Karpas-422 (cell line): Measurements from ENCODE around the gene MRPL58. TPM values are rescaled to one million over a fixed set of nuclear protein-coding genes. Genes with fewer than 3 reads are reported as not detected.
"Not testable (repeated sequence)": the region's sequence is repeated elsewhere in the genome, so short reads cannot be mapped to it uniquely, and the experiment has no call there.

Experiments
- DNase-seq: peaks from one replicate; pipeline ENCODE4 v3.0.0-alpha.2; 2015
- H2AFZ ChIP-seq: fragments of 200-600 bp; sonication (generic); 2 replicates; pipeline ENCODE4 v1.6.1; 2014; ENCODE audit warnings: antibody characterized with exemption, low read length, mixed read lengths
- H3K27ac ChIP-seq: fragments of 200-600 bp; sonication (generic); 2 replicates; pipeline ENCODE4 v1.5.1; 2014; ENCODE audit warnings: mild to moderate bottlenecking, low read length, moderate library complexity
- H3K27me3 ChIP-seq: fragments of 200-600 bp; sonication (generic); 2 replicates; pipeline ENCODE4 v1.6.1; 2014; ENCODE audit warnings: low read length, mixed read lengths
- H3K36me3 ChIP-seq: fragments of 200-600 bp; sonication (generic); 2 replicates; pipeline ENCODE4 v1.6.1; 2014; ENCODE audit warnings: low read length, mixed read lengths; ENCODE audit not compliant: insufficient read depth
- H3K4me1 ChIP-seq: fragments of 200-600 bp; sonication (generic); 2 replicates; pipeline ENCODE4 v1.6.1; 2014; ENCODE audit warnings: mild to moderate bottlenecking, low read length, mixed read lengths
- H3K4me2 ChIP-seq: fragments of 200-600 bp; sonication (generic); 2 replicates; pipeline ENCODE4 v1.6.1; 2014; ENCODE audit warnings: low read length, low read depth, mild to moderate bottlenecking; ENCODE audit not compliant: poor library complexity, severe bottlenecking
- H3K4me3 ChIP-seq: fragments of 200-600 bp; sonication (generic); 2 replicates; pipeline ENCODE4 v1.5.1; 2014; ENCODE audit warnings: mild to moderate bottlenecking, antibody characterized with exemption, low read length, mixed read lengths
- H3K79me2 ChIP-seq: fragments of 200-600 bp; sonication (generic); 2 replicates; pipeline ENCODE4 v1.6.1; 2014; ENCODE audit warnings: mild to moderate bottlenecking, low read length, mixed read lengths
- H3K9ac ChIP-seq: fragments of 200-600 bp; sonication (generic); 2 replicates; pipeline ENCODE4 v1.6.0; 2014; ENCODE audit warnings: low read length
- H3K9me2 ChIP-seq: fragments of 200-600 bp; sonication (generic), shearing (Covaris generic); replicated peaks from 2 replicates; pipeline ENCODE4 v1.6.0; 2014; ENCODE audit warnings: mild to moderate bottlenecking, low read length, moderate library complexity; ENCODE audit not compliant: insufficient read depth
- H3K9me3 ChIP-seq: fragments of 300-700, 200-600 bp; sonication (generic); 2 replicates; pipeline ENCODE4 v1.6.1; 2014; ENCODE audit warnings: low read length, mixed read lengths
- H4K20me1 ChIP-seq: fragments of 200-600 bp; sonication (generic); 2 replicates; pipeline ENCODE4 v1.6.1; 2014; ENCODE audit warnings: mild to moderate bottlenecking, antibody characterized with exemption, low read length, low read depth; ENCODE audit not compliant: insufficient read depth
- total RNA-seq: library from RNA; depleted of rRNA; stranded (reverse); fragments of >200 nt; shearing (Covaris generic); gene quantifications from 2 replicates; pipeline ENCODE4 v1.2.3, GENCODE V29; 2014; ENCODE audit warnings: low replicate concordance

MRPL58 gene
- total RNA-seq, 1 experiment from 2014 or later: 33.8 TPM

DNA sequence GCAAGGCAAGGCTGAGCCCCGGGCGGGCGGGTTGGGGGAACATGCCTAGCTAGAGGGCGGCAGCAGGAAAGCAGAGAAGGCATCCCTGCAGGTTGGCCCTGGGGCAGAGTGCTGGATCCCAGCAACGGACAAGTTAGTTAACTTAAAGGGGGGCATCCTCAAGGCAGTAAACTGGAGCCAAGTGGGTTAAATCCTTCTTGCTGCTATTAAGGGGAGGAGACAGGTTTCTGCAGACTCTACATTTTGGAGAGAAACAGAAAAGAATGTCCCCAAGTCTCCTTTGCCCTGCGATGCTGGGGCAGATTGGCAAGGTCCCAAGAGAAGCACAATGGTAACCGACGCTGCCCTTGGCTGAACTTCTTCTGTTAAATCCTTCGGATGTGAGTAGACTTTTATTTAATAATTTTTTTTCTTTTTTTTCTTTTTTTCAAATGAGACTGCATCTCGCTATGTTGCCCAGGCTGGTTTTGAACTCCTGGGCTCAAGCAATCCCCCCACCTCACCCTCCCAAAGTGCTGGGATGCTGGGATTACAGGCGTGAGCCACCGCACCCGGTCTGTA, 20.3 kb downstream of the MRPL58 start:
- H3K9me3 ChIP-seq: peaks cover 6% of the 10 kb centered on the region
- no peaks in the 10 kb centered on the region for H4K20me1 ChIP-seq
- no peaks in the 10 kb centered on the region for H3K36me3 ChIP-seq
- H3K9me2 ChIP-seq: no peaks in the 10 kb centered on the region
- no peak overlapping the region for H3K9ac ChIP-seq
- H3K27me3 ChIP-seq: no peaks in the 10 kb centered on the region
- H3K4me1 ChIP-seq: peaks cover 32% of the 10 kb centered on the region
- H3K4me2 ChIP-seq: peak overlapping the region; percentile 87
- H3K27ac ChIP-seq: no peak overlapping the region
- H2AFZ ChIP-seq: no peak overlapping the region
- H3K79me2 ChIP-seq: no peaks in the 10 kb centered on the region
- DNase-seq: no peak
- H3K4me3 ChIP-seq: peak overlapping the region; percentile 44; the same call in 1 of the 2 replicates

DNA sequence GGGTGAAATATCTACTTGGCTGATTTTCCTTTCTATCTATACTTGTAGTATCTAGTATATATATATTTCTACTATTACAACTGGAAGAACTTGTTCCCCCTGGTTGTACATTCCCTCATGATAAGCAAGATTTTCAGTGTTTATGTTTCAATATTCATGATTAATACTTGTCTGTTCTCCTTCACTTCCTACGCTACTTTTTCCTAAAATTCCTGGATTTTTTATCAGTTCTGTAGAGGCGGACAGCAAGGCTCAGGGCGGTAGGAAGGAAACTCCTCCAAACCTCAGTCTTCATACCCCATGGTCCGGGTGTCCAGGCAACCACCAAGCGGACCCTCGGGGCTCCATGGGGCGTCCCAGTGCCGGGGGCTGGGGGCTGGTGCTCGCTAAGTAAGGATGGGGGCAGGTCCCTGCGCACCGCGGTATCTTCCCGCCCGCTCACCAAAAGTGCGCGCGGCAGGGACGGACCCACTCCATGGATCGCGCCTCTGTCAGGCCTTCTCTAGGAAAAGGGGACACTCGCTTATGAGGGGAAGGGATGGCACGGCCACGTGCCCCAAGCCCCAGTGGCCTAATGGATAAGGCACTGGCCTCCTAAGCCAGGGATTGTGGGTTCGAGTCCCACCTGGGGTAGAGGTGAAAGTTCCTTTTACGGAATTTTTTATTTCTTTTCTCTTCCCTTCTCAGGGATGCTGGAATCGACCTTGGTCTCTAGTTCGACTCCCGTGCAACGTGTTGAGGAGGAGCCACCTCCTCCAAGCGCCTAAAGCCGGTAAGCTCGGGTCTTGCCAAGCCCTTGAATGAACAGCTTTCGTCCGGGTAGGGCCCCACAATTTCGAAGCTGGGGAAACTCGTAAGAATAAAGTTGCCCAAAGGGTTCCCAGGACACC, 21.1 kb downstream of the MRPL58 start:
- H3K79me2 ChIP-seq: no peaks in the 10 kb centered on the region
- peaks cover 6% of the 10 kb centered on the region for H3K9me3 ChIP-seq
- H3K4me1 ChIP-seq: peaks cover 32% of the 10 kb centered on the region
- no peaks in the 10 kb centered on the region for H3K36me3 ChIP-seq
- H3K9ac ChIP-seq: peak overlapping the region; percentile 49
- H3K27me3 ChIP-seq: no peaks in the 10 kb centered on the region
- H3K4me2 ChIP-seq: peak overlapping the region; percentile 87
- no peak overlapping the region for H3K27ac ChIP-seq
- no peaks in the 10 kb centered on the region for H3K9me2 ChIP-seq
- DNase-seq: peak; percentile 90
- H2AFZ ChIP-seq: peak overlapping the region; percentile 87; the same call in 1 of the 2 replicates
- no peaks in the 10 kb centered on the region for H4K20me1 ChIP-seq
- H3K4me3 ChIP-seq: peak overlapping the region; percentile 49; the same call in 1 of the 2 replicates

DNA sequence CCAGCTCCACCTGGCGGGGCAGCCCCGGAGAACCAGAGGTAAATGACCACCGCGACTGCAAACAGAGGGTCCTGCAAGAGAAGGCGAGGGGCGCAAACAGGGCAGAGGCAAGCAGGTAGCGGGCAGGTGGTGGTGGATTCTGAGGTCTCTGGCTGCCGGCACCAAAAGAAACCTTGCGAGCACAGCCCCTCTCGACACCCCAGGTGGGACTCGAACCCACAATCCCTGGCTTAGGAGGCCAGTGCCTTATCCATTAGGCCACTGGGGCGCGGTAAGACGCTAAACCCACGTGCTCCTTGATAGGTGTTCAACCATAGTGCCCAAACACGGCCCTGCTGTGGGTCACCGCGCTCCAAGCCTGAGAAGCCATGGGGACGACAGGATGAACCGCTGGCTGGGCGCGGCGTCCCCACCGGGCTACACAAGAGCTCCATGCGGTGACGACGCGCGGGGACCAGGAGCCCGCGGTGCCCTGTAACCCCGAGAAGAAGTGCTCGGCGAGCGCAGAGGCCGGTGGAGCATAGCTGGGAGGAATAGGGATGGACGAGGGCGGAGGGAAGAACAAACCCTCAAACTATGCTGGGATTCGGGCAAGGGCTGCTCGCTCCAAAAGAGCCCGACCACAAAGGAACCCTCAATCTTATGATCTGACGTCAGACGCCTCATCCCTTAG, 21.9 kb downstream of the MRPL58 start:
- Histone ChIP-seq H3K27me3 (no peaks in the 10 kb centered on the region), H3K27ac (no peak overlapping the region), H3K4me3 (peak overlapping the region; percentile 49; the same call in 1 of the 2 replicates), H3K9me3 (peaks cover 6% of the 10 kb centered on the region), H3K9ac (peak overlapping the region; percentile 49), H3K4me1 (peaks cover 32% of the 10 kb centered on the region), H3K4me2 (peak overlapping the region; percentile 87), H3K79me2 (no peaks in the 10 kb centered on the region), H3K36me3 (peaks cover 6% of the 10 kb centered on the region), H4K20me1 (no peaks in the 10 kb centered on the region), H3K9me2 (no peaks in the 10 kb centered on the region), H2AFZ (peak overlapping the region; percentile 87)
- DNase-seq: peak; percentile 92

DNA sequence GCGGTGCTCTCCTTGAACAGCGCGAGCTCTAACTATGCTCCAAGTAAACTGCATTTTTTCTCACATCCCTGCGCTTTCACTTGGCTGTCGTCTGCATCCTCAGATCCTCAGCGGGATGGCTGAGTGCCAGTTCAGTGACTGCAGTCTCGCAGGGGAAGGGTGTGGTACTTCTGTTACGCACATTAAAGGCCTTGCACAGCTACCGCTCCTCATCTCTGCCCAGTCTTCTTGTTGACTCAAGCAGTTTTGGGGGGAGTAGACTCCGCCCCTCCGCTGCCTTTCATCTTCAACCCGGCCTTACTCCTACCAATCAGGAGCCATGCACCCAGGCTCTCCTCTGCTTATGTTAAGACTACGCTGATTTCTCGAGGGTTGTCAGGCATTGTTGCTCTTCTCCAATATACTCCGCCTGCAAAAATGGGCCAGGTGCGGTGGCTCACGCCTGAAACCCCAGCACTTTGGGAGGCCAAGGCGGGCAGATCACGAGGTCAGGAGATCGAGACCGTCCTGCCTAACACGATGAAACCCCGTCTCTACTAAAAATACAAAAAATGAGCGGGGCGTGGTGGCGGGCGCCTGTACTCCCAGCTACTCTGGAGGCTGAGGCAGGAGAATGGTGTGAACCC, 24.3 kb downstream of the MRPL58 start:
- no peak for DNase-seq
- no peaks in the 10 kb centered on the region for H3K9me3 ChIP-seq
- no peak overlapping the region for H3K4me2 ChIP-seq
- no peak overlapping the region for H2AFZ ChIP-seq
- no peaks in the 10 kb centered on the region for H3K27me3 ChIP-seq
- H3K9ac ChIP-seq: no peak overlapping the region
- no peaks in the 10 kb centered on the region for H4K20me1 ChIP-seq
- H3K9me2 ChIP-seq: no peaks in the 10 kb centered on the region
- H3K79me2 ChIP-seq: no peaks in the 10 kb centered on the region
- no peak overlapping the region for H3K27ac ChIP-seq
- peaks cover 32% of the 10 kb centered on the region for H3K4me1 ChIP-seq
- H3K4me3 ChIP-seq: no peak overlapping the region
- H3K36me3 ChIP-seq: peaks cover 16% of the 10 kb centered on the region

DNA sequence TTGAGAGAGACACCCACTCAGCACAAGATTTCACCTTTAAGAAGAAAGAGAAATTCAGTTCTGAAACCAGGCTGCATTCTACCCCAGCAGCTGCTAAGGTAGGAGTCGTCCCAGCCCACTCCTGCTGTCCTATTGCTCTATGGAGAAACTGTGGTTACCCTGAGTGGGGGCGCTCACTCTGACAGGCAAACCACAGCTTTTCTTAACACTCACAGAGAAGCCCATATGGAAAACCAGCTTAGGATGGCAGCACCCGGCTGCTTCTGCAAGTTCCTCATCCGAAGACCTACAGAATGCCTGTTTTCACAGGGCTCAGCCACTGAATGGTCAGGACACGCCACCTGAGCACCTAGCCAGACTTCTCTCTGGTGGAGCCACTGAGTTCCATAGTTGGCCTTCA, 26.8 kb downstream of the MRPL58 start:
- Histone ChIP-seq H3K4me1 (peaks cover 10% of the 10 kb centered on the region), H3K79me2 (peaks cover 3% of the 10 kb centered on the region; the same call in 1 of the 2 replicates), H3K27me3 (no peaks in the 10 kb centered on the region), H3K36me3 (peaks cover 16% of the 10 kb centered on the region), H3K4me2 (no peak overlapping the region), H4K20me1 (no peaks in the 10 kb centered on the region), H3K9me2 (no peaks in the 10 kb centered on the region), H2AFZ (no peak overlapping the region), H3K9me3 (no peaks in the 10 kb centered on the region), H3K4me3 (no peak overlapping the region), H3K9ac (no peak overlapping the region), H3K27ac (no peak overlapping the region)
- DNase-seq: no peak

DNA sequence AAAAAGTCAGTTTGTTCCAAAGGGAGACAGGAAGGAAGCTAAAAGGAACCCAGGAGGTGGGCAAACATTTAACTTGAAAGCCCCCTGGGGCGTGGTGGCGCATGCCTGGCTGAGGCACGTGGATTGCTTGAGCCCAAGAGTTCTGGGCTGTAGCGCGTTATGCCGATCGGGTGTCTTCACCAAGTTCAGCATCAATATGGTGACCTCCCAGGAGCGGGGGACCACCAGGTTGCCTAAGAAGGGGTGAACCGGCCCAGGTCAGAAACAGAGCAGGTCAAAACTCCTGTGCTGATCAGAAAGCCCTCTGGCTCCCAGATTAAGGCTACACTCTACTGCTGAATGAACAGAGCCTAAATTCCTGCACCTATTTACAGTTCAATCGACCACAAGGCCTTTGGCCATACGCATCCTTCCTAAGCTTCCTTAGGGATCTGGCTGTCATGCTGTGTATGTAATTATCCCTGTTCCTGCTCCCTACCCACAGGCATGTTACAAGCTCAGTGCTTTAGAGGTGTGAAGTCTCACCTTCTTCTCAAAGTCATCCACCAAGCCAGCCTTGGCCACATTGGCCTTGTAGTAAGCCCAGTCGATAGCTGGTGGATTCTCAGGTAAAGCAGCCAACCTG, 29.3 kb downstream of the MRPL58 start:
- no peak for DNase-seq
- H3K36me3 ChIP-seq: peaks cover 16% of the 10 kb centered on the region
- H2AFZ ChIP-seq: no peak overlapping the region
- H3K9me2 ChIP-seq: no peaks in the 10 kb centered on the region
- H3K4me2 ChIP-seq: no peak overlapping the region
- H3K9me3 ChIP-seq: no peaks in the 10 kb centered on the region
- peaks cover 22% of the 10 kb centered on the region for H3K79me2 ChIP-seq
- H3K27me3 ChIP-seq: no peaks in the 10 kb centered on the region
- peaks cover 6% of the 10 kb centered on the region for H3K4me1 ChIP-seq
- no peaks in the 10 kb centered on the region for H4K20me1 ChIP-seq
- H3K27ac ChIP-seq: no peak overlapping the region
- H3K4me3 ChIP-seq: no peak overlapping the region
- no peak overlapping the region for H3K9ac ChIP-seq

DNA sequence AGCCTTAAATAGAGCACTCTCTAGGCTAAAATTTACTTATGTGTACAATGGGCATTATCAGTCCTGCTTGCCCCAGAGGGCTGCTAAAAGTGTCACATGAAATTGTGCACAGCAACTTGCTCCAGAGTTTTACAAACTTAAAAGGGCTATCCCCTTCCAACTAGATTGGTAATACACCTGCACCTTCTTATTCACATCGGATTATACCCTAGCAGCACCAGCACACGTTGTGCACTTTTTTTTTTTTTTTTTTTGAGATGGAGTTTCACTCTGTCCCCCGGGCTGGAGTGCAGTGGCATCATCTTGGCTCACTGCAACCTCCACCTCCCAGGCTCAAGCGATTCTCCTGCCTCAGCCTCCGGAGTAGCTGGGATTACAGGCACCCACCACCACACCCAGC, 31.3 kb downstream of the MRPL58 start:
- Histone ChIP-seq H3K36me3 (peaks cover 16% of the 10 kb centered on the region), H3K79me2 (peaks cover 37% of the 10 kb centered on the region), H3K4me1 (peaks cover 17% of the 10 kb centered on the region)
- not testable (repeated sequence) for H2AFZ ChIP-seq, H3K9me3 ChIP-seq, H3K4me2 ChIP-seq, H3K27ac ChIP-seq, H3K9ac ChIP-seq, H3K9me2 ChIP-seq, H3K27me3 ChIP-seq, H4K20me1 ChIP-seq, H3K4me3 ChIP-seq, DNase-seq
